Activated CD4-positive, alpha-beta T cell treated with anti-CD3 and anti-CD28 coated beads, Interleukin-2, amount 10 ng/mL, durations not matched to agents 7 days and 5 days (primary cell): Measurements from ENCODE around the gene CHST13. TPM values are rescaled to one million over a fixed set of nuclear protein-coding genes. Genes with fewer than 3 reads are reported as not detected.

Experiments
- CTCF ChIA-PET: fragments of 350-600 bp; sonication (Branson Sonifier 250); formaldehyde crosslinking; loops from one replicate; lab custom pipeline; 2021; ENCODE audit warnings: antibody characterized with exemption; lab: Charles Lee
- POLR2A ChIA-PET: fragments of 350-600 bp; sonication (Branson Sonifier 250); formaldehyde crosslinking; loops from one replicate; lab custom pipeline; 2021; ENCODE audit warnings: antibody characterized with exemption; lab: Charles Lee
- DNase-seq: peaks from one replicate; pipeline ENCODE4 v3.0.0-alpha.2; 2020
- H3K27ac Mint-ChIP-seq: one replicate; pipeline ENCODE4 v1.8.0; 2021; ENCODE audit warnings: mild to moderate bottlenecking, moderate library complexity, mixed read lengths
- H3K27me3 Mint-ChIP-seq: one replicate; pipeline ENCODE4 v1.8.0; 2021; ENCODE audit warnings: mixed read lengths
- H3K36me3 Mint-ChIP-seq: one replicate; pipeline ENCODE4 v1.8.0; 2021; ENCODE audit warnings: low read depth, mixed read lengths
- H3K4me1 Mint-ChIP-seq: one replicate; pipeline ENCODE4 v1.8.0; 2021; ENCODE audit warnings: mixed read lengths
- H3K4me3 Mint-ChIP-seq: one replicate; pipeline ENCODE4 v1.8.0; 2021; ENCODE audit warnings: mild to moderate bottlenecking, moderate library complexity, mixed read lengths
- H3K9me3 Mint-ChIP-seq: one replicate; pipeline ENCODE4 v1.8.0; 2021; ENCODE audit warnings: mixed read lengths
- total RNA-seq, 2 experiments: library from RNA; stranded (reverse); gene quantifications; one replicate each; pipeline ENCODE4 v1.2.3, GENCODE V29; 2021

The CHST13 gene
- total RNA-seq, 2 experiments from 2014 or later, result not detected

GRCh38 chr3:126482503-126483255 lies 41.3 kb upstream of the CHST13 start:
- ChIA-PET POLR2A (no interaction called here), CTCF (interaction anchor here (0.6 kb wide), 1 partner anchor 841 kb away, joined by 3 read pairs; no protein-coding TSS in a partner anchor)
- H3K27me3 Mint-ChIP-seq, result no peaks in the 10 kb centered on the region
- no peak overlapping the region for H3K27ac Mint-ChIP-seq
- H3K4me1 Mint-ChIP-seq, result peaks cover 17% of the 10 kb centered on the region
- no peak for DNase-seq
- H3K9me3 Mint-ChIP-seq, result no peaks in the 10 kb centered on the region
- H3K36me3 Mint-ChIP-seq, result no peaks in the 10 kb centered on the region
- no peak overlapping the region for H3K4me3 Mint-ChIP-seq

DNA sequence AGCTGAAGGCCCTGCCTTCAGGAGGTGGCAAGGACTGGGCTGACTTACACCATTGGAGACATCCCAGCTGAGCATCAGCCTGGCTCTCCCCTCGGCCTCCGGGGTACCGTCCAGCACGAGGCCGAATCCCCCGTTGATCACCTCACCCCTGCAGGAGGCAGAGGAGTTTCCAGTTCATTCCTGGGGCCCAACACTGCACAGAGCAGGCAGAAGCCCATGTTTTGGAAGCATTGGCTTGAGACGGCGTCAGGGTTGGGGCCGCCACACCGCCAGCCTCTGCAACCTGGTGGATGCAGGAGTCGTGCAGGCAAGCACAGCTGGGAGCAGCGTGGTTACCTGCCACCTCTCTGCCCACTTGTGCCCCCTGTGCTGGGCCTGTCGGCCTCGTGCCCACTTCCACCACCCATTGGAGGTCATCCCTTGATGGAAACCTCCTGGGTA lies 40.6 kb upstream of the CHST13 start:
- Mint-ChIP-seq H3K27ac (no peak overlapping the region), H3K36me3 (no peaks in the 10 kb centered on the region), H3K4me3 (no peak overlapping the region), H3K4me1 (peaks cover 17% of the 10 kb centered on the region), H3K27me3 (no peaks in the 10 kb centered on the region), H3K9me3 (no peaks in the 10 kb centered on the region)
- ChIA-PET CTCF (interaction anchor here (0.6 kb wide), 2 partner anchors 207 to 841 kb away, joined by 3 read pairs; no protein-coding TSS in a partner anchor), POLR2A (no interaction called here)
- DNase-seq, result no peak

DNA sequence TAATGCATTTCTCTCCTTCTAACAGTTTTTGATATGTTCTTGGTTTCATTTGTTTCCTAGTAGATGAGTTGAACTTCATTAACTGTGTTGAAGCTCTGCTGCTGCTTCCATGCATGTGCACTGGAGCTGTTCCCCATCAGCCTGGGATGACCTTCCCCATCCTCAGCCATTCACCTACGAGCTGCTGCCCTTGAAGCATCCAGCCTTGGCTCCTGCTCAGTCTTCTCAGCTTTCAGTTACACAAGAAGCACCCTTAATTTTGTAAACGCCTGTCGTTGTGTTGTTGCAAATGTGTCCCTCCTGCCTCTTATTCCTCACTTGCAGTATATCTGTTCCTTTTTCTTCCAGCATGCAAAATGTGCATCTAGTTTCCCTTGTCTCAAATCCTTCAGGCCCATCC lies 39.8 kb upstream of the CHST13 start:
- peak overlapping the region; percentile 22 for H3K27ac Mint-ChIP-seq

GRCh38 chr3:126484662-126485061 lies 39.3 kb upstream of the CHST13 start:
- DNase-seq, result no peak
- Mint-ChIP-seq H3K9me3 (no peaks in the 10 kb centered on the region), H3K27me3 (no peaks in the 10 kb centered on the region), H3K4me1 (peaks cover 17% of the 10 kb centered on the region), H3K36me3 (no peaks in the 10 kb centered on the region), H3K4me3 (no peak overlapping the region), H3K27ac (no peak overlapping the region)
- POLR2A ChIA-PET, result no interaction called here
- CTCF ChIA-PET, result interaction anchor here (1.2 kb wide), 1 partner anchor 9 kb away, joined by 3 read pairs; no protein-coding TSS in a partner anchor

More for the DNA sequence above, 39.8 kb upstream of the CHST13 start:
- POLR2A ChIA-PET, result no interaction called here
- CTCF ChIA-PET, result interaction anchor here (0.6 to 1.2 kb wide), 2 partner anchors 10 to 206 kb away, joined by 3 read pairs; no protein-coding TSS in a partner anchor
- Mint-ChIP-seq H3K27me3 (no peaks in the 10 kb centered on the region), H3K36me3 (no peaks in the 10 kb centered on the region), H3K4me1 (peaks cover 17% of the 10 kb centered on the region), H3K4me3 (no peak overlapping the region), H3K9me3 (no peaks in the 10 kb centered on the region)
- DNase-seq, result no peak

DNA sequence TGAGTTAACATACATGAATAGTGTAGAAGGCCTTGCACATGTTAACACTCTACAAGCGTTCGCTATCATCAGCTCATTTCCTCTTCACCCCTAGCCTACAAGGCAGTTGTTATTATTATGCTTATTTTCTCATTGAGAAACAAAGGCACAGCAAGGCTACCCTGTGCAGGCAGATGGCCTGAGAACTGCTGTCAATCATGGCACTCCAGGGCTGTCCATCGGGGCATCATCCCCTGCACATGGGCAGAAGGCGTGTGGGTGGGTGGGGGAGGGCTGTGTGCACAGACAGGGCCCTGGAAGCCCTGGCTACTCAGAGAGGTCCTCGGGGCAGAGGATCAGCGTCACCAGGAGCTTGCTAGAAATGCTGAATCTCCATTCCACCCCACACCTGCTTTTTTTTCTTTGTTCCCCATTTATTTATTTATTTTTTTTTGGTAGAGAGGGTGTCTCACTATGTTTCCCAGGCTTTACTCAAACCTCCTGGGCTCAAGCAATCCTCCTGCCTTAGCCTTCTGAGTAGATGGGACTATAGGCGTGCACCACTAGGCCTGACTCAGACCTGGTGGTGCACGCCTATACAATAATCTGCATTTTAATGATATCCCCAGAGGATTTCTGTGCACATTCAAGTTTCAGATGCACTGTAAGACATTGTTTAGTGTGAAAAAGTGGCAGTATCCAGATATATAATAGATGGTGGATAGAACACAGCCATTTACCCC lies 38.6 kb upstream of the CHST13 start:
- no peaks in the 10 kb centered on the region for H3K27me3 Mint-ChIP-seq

DNA sequence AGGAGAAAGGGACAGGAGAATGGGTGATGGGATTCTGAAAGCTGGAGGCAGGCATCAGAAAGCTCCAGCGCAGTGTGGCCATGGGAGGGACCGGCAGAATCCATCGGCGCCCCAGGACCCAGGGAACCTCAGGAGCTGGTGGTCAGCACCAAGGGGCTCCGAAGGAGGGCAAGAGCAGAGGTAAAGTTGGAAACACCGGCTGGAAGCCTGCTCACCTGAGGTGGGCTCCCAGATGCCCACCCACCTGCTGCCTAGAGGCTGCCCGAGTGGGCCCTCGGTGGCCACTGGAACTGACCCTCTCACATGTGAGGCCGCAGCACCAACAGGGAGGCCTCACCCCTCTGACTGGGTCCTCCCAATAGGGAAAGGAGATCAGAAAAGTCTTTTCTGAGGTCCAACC lies 38.0 kb upstream of the CHST13 start:
- Mint-ChIP-seq H3K9me3 (no peaks in the 10 kb centered on the region), H3K27me3 (no peaks in the 10 kb centered on the region), H3K27ac (no peak overlapping the region), H3K4me3 (no peak overlapping the region), H3K36me3 (no peaks in the 10 kb centered on the region), H3K4me1 (peaks cover 17% of the 10 kb centered on the region)
- POLR2A ChIA-PET, result no interaction called here
- CTCF ChIA-PET, result no interaction called here
- no peak for DNase-seq

More for the DNA sequence above, 38.6 kb upstream of the CHST13 start:
- DNase-seq, result no peak
- Mint-ChIP-seq H3K36me3 (no peaks in the 10 kb centered on the region), H3K4me1 (peaks cover 17% of the 10 kb centered on the region), H3K9me3 (no peaks in the 10 kb centered on the region), H3K27ac (no peak overlapping the region), H3K4me3 (no peak overlapping the region)
- ChIA-PET POLR2A (no interaction called here), CTCF (interaction anchor here (1.2 kb wide), 1 partner anchor 9 kb away, joined by 3 read pairs; no protein-coding TSS in a partner anchor)

DNA sequence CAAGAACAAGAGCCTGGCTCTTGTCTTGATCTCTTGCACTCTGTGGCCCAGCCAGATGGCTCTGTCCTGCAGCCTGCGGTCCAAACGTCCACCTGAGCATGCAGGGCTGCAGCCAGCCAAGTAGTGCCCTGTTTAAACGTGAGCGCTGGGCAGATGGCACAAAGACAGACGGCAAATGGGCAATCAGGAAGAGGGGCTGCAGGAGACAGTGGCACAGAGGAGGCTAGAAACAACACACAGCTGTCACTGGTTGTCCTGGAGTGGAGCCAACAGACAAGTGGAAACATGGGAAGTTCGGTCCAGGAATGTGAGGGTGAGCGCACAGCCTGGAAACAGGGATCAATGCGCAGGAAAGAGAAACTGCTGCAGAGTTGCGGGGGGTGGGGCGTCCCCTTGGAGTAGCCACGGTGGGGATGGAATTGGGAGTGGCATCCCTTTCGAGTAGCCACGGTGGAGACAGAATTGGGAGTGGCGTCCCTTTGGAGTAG lies 37.6 kb upstream of the CHST13 start:
- CTCF ChIA-PET, result no interaction called here
- Mint-ChIP-seq H3K4me1 (peaks cover 17% of the 10 kb centered on the region), H3K27ac (peak overlapping the region; percentile 84), H3K4me3 (no peak overlapping the region), H3K27me3 (no peaks in the 10 kb centered on the region), H3K36me3 (no peaks in the 10 kb centered on the region), H3K9me3 (no peaks in the 10 kb centered on the region)
- DNase-seq, result no peak
- POLR2A ChIA-PET, result no interaction called here

DNA sequence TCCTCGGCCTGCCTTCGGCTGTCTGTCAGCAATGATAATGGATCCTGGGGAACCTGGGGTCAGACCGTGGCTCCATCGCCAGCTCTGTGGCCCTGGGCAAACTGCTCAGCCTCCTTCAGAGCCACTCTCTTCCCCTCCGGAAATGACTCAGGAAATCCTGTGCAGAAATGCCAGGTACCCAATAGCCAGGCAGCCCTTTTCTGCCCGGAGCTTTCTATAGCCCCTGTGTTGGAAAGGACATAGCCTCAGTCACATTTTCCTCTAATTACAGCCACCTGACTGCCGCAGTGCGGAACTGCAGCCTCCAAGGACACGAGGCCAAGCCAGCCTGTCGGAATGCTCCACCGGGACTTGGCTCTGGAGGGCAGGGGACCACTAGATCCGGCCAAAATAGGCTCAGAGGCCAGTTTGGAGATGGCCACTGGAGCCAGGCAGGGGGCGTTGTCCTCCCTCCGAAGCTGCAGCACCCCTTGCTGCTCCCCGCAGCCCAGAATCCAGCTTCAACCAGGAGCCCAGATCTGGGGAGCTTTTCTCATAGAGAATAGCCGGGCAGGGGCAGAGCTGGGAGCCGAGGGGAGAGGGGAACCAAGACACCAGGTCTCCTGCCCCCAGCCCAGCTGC lies 36.7 kb upstream of the CHST13 start:
- peak; percentile 23 for DNase-seq
- Mint-ChIP-seq H3K4me1 (peaks cover 17% of the 10 kb centered on the region), H3K36me3 (no peaks in the 10 kb centered on the region), H3K4me3 (no peak overlapping the region), H3K27ac (peak overlapping the region; percentile 84), H3K9me3 (no peaks in the 10 kb centered on the region), H3K27me3 (no peaks in the 10 kb centered on the region)
- ChIA-PET POLR2A (no interaction called here), CTCF (no interaction called here)

DNA sequence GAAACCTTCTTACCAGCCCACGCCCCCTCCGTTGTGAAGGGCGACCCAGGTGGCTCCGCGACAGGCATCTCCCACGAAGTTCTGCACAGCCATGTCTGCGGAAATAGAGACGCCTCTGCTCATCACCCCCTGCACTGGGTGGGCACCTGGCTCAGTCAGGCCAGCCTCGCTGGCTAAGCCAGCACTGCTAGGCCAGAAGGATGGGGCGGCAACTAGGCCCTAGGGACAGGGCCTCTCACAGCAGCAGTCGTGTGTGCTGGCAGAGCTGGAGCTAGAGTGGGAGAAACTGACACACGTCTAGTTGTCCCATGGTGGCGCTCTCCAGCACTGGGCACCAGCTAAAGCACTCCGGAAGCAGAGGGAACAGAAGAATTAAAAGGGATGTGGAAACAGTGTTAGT lies 35.8 kb upstream of the CHST13 start:
- H3K4me3 Mint-ChIP-seq, result no peak overlapping the region
- no peaks in the 10 kb centered on the region for H3K27me3 Mint-ChIP-seq

DNA sequence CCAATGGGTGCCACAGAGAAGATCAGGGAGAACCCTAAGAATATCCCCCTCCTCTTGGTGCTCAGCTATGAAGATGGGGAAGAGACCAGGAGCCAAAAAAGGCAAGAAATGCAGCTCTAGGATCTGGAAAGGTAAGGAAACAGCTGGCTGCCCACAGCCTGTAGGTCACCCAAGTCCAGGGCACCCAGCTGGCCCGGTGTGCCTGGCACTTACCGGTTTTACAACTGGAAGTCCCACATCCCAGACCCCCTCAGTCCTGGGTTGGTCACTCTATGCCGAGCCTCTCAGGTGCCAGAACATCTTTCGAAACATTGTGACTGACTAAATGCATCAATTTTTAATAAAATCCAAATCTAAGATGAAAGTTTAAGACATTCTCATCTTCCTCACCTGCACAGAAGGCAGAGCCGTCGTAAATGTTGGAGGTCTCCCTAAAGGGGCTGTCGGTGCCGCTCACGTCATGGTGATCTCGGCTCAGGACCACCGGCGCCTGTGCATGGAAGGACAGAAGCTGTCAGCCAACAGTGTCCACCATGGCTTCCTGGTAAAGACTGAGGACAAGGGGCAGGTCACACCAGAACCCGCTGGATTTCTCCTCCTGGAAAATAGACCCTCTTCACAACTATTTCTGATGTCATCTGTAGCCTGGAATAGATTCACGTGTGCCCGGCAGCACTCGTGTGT lies 34.9 kb upstream of the CHST13 start:
- POLR2A ChIA-PET, result no interaction called here
- Mint-ChIP-seq H3K4me1 (peaks cover 19% of the 10 kb centered on the region), H3K27ac (no peak overlapping the region), H3K4me3 (no peak overlapping the region), H3K36me3 (no peaks in the 10 kb centered on the region), H3K9me3 (no peaks in the 10 kb centered on the region), H3K27me3 (no peaks in the 10 kb centered on the region)
- no peak for DNase-seq
- CTCF ChIA-PET, result no interaction called here

More for the DNA sequence above, 35.8 kb upstream of the CHST13 start:
- DNase-seq, result no peak
- ChIA-PET CTCF (no interaction called here), POLR2A (no interaction called here)
- no peaks in the 10 kb centered on the region for H3K9me3 Mint-ChIP-seq
- H3K27ac Mint-ChIP-seq, result no peak overlapping the region
- H3K4me1 Mint-ChIP-seq, result peaks cover 17% of the 10 kb centered on the region
- no peaks in the 10 kb centered on the region for H3K36me3 Mint-ChIP-seq

GRCh38 chr3:126490619-126491018 lies 33.3 kb upstream of the CHST13 start:
- ChIA-PET CTCF (no interaction called here), POLR2A (no interaction called here)
- Mint-ChIP-seq H3K36me3 (no peaks in the 10 kb centered on the region), H3K27ac (no peak overlapping the region), H3K27me3 (no peaks in the 10 kb centered on the region), H3K9me3 (no peaks in the 10 kb centered on the region), H3K4me3 (no peak overlapping the region), H3K4me1 (peaks cover 24% of the 10 kb centered on the region)
- no peak for DNase-seq

- POLR2A ChIA-PET, result no interaction called here
- Mint-ChIP-seq H3K27ac (no peak overlapping the region), H3K9me3 (no peaks in the 10 kb centered on the region), H3K4me3 (no peak overlapping the region), H3K36me3 (no peaks in the 10 kb centered on the region), H3K27me3 (no peaks in the 10 kb centered on the region), H3K4me1 (peaks cover 19% of the 10 kb centered on the region)
- DNase-seq, result no peak
- CTCF ChIA-PET, result no interaction called here
These were observed 32.5 kb upstream of the CHST13 start for GRCh38 chr3:126491221-126492013.
